ENCODE measurements around the gene ARHGAP6.

- TF ChIP-seq POLR2A (IDR thresholded peaks at IDR 0.05) = no peak
- no peak for TF ChIP-seq CTCF (IDR thresholded peaks at IDR 0.05)
These were observed 263.8 kb downstream of the ARHGAP6 start for GRCh38 chrX:11401966-11402365.

Measured in Peyer's patch (tissue), 4 donors.